ENCODE data around the gene CHST7. TPM values are rescaled to one million over a fixed set of nuclear protein-coding genes. Genes with fewer than 3 reads are reported as not detected.
"Not testable (repeated sequence)": the region's sequence is repeated elsewhere in the genome, so short reads cannot be mapped to it uniquely, and the experiment has no call there.

The CHST7 gene
- total and polyA plus RNA-seq, 2 of the 13 experiments (the other 11 are each of a cell fraction or from before 2014, with no cell fraction given), result 2.4 to 5.2 TPM

DNA sequence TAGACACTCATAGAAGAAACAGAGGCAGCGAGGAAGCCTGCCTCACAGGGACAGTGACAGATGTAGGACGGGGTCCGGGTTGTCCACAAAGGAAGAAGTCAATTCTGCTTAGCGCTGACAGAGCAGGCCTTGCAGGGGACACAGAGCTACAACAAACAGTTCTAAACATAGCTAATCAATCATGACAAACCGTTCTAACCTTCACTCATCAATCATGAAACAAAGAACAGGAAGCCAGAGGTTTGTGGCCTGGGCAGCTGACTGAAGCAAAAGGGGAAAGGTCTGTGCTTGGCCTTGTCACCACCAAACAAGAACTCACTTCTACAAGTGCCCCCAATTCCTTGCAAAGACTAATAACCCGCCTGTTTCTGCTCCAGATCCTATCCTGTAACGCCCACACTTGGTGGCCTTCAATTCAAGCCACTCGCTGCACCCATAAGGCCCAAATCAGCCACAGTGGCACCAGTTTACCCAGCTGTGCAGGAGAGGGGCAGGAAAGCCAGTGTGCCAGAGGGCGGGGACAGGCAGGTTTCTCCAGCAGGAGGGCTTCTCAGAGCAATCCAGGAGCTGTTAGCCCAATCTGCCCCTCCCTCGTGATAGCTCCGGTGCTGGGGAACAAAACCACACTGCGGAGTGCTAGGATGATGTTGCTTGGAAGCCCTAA is 43.7 kb upstream of the CHST7 start:
- FAIRE-seq; CTCF ChIA-PET (ENCODE audit: low intra/inter-chr PET ratio, low total read pairs); H3K4me3 ChIP-seq (replicated peaks in 1 of 3; ENCODE audit: insufficient read depth in 1 of 3, low read depth in 2 of 3, low read length in 3 of 3); H3K9ac ChIP-seq (ENCODE audit: insufficient read depth, low read depth, low read length); H3K36me3 ChIP-seq (replicated peaks in 1 of 2; ENCODE audit: control insufficient read depth in 1 of 2, insufficient read depth in 2 of 2, low read length in 2 of 2); H2AFZ ChIP-seq (ENCODE audit: low read length); H3K27me3 ChIP-seq (ENCODE audit: control insufficient read depth in 1 of 2, insufficient read depth in 2 of 2, low read length in 2 of 2); H3K27ac ChIP-seq (ENCODE audit: extremely low read length, insufficient read depth, low read length); DNase-seq (ENCODE audit: low spot score); H3K79me2 ChIP-seq (ENCODE audit: insufficient read depth, low read length); ATAC-seq; H3K4me1 ChIP-seq (ENCODE audit: insufficient read depth, low read length); H3K9me3 ChIP-seq (ENCODE audit: low read length); intact Hi-C loops (cut with micrococcal nuclease; ENCODE audit: unreplicated experiment); H3K4me2 ChIP-seq (ENCODE audit: low read depth, low read length); BruUV-seq (replicated peaks); in situ Hi-C loops (cut with HindIII; ENCODE audit: extremely low pct_ligation_motif_present, low pct_unique_long_range_greater_than_20kb); H4K20me1 ChIP-seq (ENCODE audit: insufficient read depth, low read length); POLR2A ChIA-PET: not testable (repeated sequence)
- 93% methylated on average over 3 of the region's 12 CpGs for WGBS (ENCODE audit: low lambda C conversion rate)

DNA sequence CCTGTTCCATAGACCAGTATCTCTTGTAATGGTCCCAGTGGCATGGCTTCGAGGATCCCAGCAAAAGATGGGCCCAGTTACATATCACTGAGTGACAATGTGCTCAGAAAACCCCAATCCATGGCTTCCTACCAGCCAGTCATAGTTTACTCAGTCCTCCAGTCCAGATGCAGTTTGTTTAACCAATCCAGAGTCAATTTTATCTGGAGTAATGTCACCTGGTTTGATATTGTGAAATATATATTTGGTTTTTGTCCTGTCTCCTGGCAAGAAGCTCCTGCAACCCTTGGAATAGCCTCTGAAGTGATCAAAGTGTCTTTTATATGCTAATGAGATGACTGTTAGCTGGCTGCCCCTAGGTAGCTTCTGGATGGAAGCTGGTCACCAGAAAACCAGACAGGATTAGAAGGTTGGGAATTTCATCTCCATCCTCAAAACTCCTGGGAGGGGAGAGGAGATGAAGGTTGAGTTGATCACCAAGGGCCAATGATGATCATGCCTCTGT is 43.1 kb upstream of the CHST7 start:
- H4K20me1 ChIP-seq (ENCODE audit: insufficient read depth, low read length); H2AFZ ChIP-seq (ENCODE audit: low read length); H3K36me3 ChIP-seq (replicated peaks in 1 of 2; ENCODE audit: control insufficient read depth in 1 of 2, insufficient read depth in 2 of 2, low read length in 2 of 2); H3K4me3 ChIP-seq (replicated peaks in 1 of 3; ENCODE audit: insufficient read depth in 1 of 3, low read depth in 2 of 3, low read length in 3 of 3); H3K27ac ChIP-seq (ENCODE audit: extremely low read length, insufficient read depth, low read length); DNase-seq (ENCODE audit: low spot score); H3K9ac ChIP-seq (ENCODE audit: insufficient read depth, low read depth, low read length); FAIRE-seq; H3K9me3 ChIP-seq (ENCODE audit: low read length); H3K79me2 ChIP-seq (ENCODE audit: insufficient read depth, low read length); POLR2A ChIA-PET; H3K4me1 ChIP-seq (ENCODE audit: insufficient read depth, low read length); intact Hi-C loops (cut with micrococcal nuclease; ENCODE audit: unreplicated experiment); in situ Hi-C loops (cut with HindIII; ENCODE audit: extremely low pct_ligation_motif_present, low pct_unique_long_range_greater_than_20kb); H3K4me2 ChIP-seq (ENCODE audit: low read depth, low read length); CTCF ChIA-PET (ENCODE audit: low intra/inter-chr PET ratio, low total read pairs); BruUV-seq (replicated peaks); H3K27me3 ChIP-seq (ENCODE audit: control insufficient read depth in 1 of 2, insufficient read depth in 2 of 2, low read length in 2 of 2); ATAC-seq: not testable (repeated sequence)
- no CpG with 5 or more reads among the region's 1 CpG for WGBS (ENCODE audit: low lambda C conversion rate)

DNA sequence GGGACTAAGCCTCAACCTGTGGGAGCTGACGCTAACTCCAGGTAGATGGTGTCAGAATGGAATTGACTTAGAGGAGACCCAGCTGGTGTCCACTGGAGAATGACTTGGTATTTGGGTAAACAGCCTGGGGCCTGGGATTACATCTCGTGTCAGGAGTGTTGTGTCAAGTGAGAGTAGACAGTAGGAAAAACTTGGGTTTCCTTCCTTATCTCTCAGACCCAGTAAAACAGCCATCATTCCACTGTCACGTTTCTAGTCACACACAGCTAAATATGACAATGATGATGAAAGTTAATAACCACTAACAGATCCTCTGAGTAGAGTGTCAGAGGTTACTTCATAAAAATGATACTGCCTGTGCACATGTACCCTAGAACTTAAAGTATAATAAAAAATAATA is 42.1 kb upstream of the CHST7 start:
- intact Hi-C loops (cut with micrococcal nuclease; ENCODE audit: unreplicated experiment) (no loop called here), in situ Hi-C loops (cut with HindIII; ENCODE audit: extremely low pct_ligation_motif_present, low pct_unique_long_range_greater_than_20kb) (no loop called here)
- H3K79me2 ChIP-seq (ENCODE audit: insufficient read depth, low read length), result no peaks in the 10 kb centered on the region
- no peaks in the 10 kb centered on the region for H3K36me3 ChIP-seq (replicated peaks in 1 of 2; ENCODE audit: control insufficient read depth in 1 of 2, insufficient read depth in 2 of 2, low read length in 2 of 2)
- no peak overlapping the region for H3K9ac ChIP-seq (ENCODE audit: insufficient read depth, low read depth, low read length)
- FAIRE-seq (no peak), DNase-seq (ENCODE audit: low spot score) (no peak), ATAC-seq (no peak)
- H4K20me1 ChIP-seq (ENCODE audit: insufficient read depth, low read length), result no peaks in the 10 kb centered on the region
- no peak overlapping the region for H2AFZ ChIP-seq (ENCODE audit: low read length)
- 96% methylated on average over 3 of the region's 3 CpGs for WGBS (ENCODE audit: low lambda C conversion rate)
- POLR2A ChIA-PET, result no interaction called here
- H3K4me1 ChIP-seq (ENCODE audit: insufficient read depth, low read length), result no peaks in the 10 kb centered on the region
- TF ChIP-seq PHF20 (CRISPR knock-in tag; IDR thresholded peaks at IDR 0.05) (no peak), ZNF230 (CRISPR knock-in tag; IDR thresholded peaks at IDR 0.05) (no peak), KLF15 (CRISPR knock-in tag; IDR thresholded peaks at IDR 0.05; ENCODE audit: borderline replicate concordance) (no peak), RARG (CRISPR knock-in tag; IDR thresholded peaks at IDR 0.05; ENCODE audit: low read depth) (no peak), SMYD3 (CRISPR knock-in tag; IDR thresholded peaks at IDR 0.05) (no peak), ZNF839 (CRISPR knock-in tag; IDR thresholded peaks at IDR 0.05; ENCODE audit: borderline replicate concordance) (no peak)
- no peak overlapping the region for H3K4me2 ChIP-seq (ENCODE audit: low read depth, low read length)
- no peak overlapping the region for H3K4me3 ChIP-seq (replicated peaks in 1 of 3; ENCODE audit: insufficient read depth in 1 of 3, low read depth in 2 of 3, low read length in 3 of 3)
- CTCF ChIA-PET (ENCODE audit: low intra/inter-chr PET ratio, low total read pairs), result no interaction called here
- no peaks in the 10 kb centered on the region for H3K27me3 ChIP-seq (ENCODE audit: control insufficient read depth in 1 of 2, insufficient read depth in 2 of 2, low read length in 2 of 2)
- H3K27ac ChIP-seq (ENCODE audit: extremely low read length, insufficient read depth, low read length), result no peak overlapping the region
- no TSS peak for BruUV-seq (replicated peaks)
- no peaks in the 10 kb centered on the region for H3K9me3 ChIP-seq (ENCODE audit: low read length)

Measured in HepG2 (cell line).